ENCODE measurements around the gene G6PC3.

Gene G6PC3

DNA sequence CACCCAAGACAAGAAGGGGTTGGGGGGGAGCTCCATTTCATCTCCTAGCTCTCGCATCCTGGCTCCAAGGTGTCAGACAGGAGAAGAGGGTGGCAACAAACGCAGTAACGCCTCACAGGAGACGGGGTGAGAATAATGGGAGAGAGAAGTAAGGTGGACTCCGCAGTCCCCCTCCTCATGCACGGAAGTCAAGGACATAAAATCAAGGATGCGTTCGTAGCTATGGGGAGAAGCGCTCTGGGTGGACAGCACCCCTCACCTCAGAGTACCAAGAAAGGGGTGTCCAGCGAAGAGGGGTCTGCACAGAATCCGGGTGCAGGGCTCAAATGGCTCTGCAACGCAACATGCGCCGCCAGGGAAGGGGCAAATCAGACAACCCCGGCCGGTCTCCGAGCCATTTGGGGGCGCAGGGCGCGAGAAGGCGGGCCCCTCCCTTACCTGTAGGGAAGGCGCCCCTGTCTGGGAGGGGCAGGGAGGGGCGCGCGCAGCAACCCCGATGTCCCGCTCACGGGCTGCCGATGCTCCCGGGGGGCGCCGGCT is 52.4 kb downstream of the G6PC3 start:
- DNase-seq (ENCODE audit: low spot score) = no peak

DNA sequence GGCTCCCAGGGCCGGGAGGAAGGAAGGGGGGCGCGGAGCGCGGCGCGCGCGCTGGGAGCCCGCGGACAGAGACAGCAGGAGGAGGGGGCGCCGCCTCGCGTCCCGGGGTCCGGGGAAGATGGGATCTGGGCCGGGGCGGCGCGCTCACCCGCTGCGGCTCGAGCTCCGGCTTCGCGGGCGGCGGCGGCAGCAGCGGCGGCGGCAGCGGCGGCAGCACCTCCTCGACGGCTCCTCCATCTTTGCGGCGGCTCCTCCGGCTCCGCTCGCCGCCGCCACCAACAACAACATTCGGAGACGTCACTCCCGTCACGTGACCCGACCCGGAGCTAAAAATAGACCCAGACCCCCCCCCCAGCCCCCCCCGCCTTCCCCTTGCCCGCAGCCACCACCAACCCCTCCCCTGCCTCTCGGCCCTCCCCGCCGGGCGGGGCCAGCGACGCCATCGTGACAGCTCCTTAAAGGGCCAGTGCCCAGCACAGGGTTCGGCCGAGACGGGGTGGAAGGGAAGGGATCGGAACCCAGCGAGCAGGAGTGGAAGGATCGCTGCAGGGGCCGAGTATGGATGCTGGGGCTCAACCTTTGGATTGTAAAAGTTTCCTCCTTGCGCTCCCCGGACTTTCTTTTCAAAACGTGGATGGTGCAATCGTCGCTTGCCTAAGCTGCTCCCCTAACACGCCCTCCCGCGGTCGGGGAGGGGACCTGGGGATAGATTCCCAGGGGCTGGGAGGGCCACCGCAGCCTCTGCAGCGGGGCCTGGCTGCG is 53.0 kb downstream of the G6PC3 start, which contains the start of gene HDAC5:
Gene HDAC5 (minus strand): TSS at position 286 of the 762 bp plus-strand sequence. CDS start 6,126 bp downstream, outside the sequence.
- DNase-seq (ENCODE audit: low spot score) = peak; percentile 93

DNA sequence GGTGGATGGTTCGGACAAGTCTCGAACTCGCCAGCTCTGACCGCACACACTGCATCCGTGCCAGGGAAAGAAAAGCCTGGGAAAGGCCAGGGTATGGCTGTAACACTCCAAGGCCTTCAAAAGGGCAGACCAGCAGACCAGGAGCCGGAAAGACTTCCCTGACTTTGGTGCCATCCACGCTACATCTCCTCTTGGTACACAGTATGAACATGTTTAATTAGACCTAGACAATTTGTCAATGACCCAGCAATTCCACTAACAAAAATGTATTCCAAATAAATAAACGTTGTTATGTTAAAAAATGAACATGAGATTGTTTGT is 53.5 kb downstream of the G6PC3 start:
- no peak for DNase-seq (ENCODE audit: low spot score)
